Nephron (organoid): ENCODE results near the gene SLC38A8.

Experiments
- H3K27ac Mint-ChIP-seq, 3 experiments: 2 replicates each; pipeline ENCODE4 v1.8.0; 2020; ENCODE audit warnings: mixed read lengths in 3 of 3, mild to moderate bottlenecking in 2 of 3, moderate library complexity in 1 of 3
- H3K27me3 Mint-ChIP-seq: 2 replicates; pipeline ENCODE4 v1.8.0; 2021; ENCODE audit warnings: low read depth, mild to moderate bottlenecking, moderate library complexity, mixed read lengths
- H3K36me3 Mint-ChIP-seq: 2 replicates; pipeline ENCODE4 v1.8.0; 2020; ENCODE audit warnings: low read depth, mixed read lengths
- H3K4me1 Mint-ChIP-seq: 2 replicates; pipeline ENCODE4 v1.8.0; 2020; ENCODE audit warnings: mixed read lengths
- H3K4me3 Mint-ChIP-seq, 3 experiments: 2 replicates each; pipeline ENCODE4 v1.8.0; 2020; ENCODE audit warnings: mild to moderate bottlenecking in 3 of 3, mixed read lengths in 3 of 3, moderate library complexity in 2 of 3
- H3K9me3 Mint-ChIP-seq: 2 replicates; pipeline ENCODE4 v1.8.0; 2020; ENCODE audit warnings: mixed read lengths
- TF ChIP-seq, protein P1 (sequence below), 3 experiments: fragments of 200-600 bp; sonication (generic); IDR thresholded peaks; one replicate each; pipeline ENCODE4 v1.5.0; 2021; ENCODE audit warnings: antibody characterized with exemption in 3 of 3; ENCODE audit not compliant: unreplicated experiment in 3 of 3

Gene SLC38A8

DNA sequence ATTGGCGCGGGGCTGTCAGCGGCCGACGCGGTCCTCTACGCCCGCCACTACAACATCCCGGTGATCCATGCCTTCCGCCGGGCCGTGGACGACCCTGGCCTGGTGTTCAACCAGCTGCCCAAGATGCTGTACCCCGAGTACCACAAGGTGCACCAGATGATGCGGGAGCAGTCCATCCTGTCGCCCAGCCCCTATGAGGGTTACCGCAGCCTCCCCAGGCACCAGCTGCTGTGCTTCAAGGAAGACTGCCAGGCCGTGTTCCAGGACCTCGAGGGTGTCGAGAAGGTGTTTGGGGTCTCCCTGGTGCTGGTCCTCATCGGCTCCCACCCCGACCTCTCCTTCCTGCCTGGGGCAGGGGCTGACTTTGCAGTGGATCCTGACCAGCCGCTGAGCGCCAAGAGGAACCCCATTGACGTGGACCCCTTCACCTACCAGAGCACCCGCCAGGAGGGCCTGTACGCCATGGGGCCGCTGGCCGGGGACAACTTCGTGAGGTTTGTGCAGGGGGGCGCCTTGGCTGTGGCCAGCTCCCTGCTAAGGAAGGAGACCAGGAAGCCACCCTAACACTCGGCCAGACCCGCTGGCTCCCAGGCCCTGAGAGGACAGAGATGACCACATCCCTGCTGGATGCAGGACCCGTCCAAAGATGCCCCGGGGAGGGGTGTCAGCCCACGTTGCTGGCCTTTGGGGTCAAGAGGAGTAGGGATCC, 77.0 kb downstream of the SLC38A8 start:
- no peak overlapping the region for H3K4me3 Mint-ChIP-seq
- H3K36me3 Mint-ChIP-seq: no peaks in the 10 kb centered on the region
- TF ChIP-seq, protein P1, sequence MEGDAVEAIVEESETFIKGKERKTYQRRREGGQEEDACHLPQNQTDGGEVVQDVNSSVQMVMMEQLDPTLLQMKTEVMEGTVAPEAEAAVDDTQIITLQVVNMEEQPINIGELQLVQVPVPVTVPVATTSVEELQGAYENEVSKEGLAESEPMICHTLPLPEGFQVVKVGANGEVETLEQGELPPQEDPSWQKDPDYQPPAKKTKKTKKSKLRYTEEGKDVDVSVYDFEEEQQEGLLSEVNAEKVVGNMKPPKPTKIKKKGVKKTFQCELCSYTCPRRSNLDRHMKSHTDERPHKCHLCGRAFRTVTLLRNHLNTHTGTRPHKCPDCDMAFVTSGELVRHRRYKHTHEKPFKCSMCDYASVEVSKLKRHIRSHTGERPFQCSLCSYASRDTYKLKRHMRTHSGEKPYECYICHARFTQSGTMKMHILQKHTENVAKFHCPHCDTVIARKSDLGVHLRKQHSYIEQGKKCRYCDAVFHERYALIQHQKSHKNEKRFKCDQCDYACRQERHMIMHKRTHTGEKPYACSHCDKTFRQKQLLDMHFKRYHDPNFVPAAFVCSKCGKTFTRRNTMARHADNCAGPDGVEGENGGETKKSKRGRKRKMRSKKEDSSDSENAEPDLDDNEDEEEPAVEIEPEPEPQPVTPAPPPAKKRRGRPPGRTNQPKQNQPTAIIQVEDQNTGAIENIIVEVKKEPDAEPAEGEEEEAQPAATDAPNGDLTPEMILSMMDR (IDR thresholded peaks at IDR 0.05; ENCODE audit: unreplicated experiment in 3 of 3): no peak
- no peaks in the 10 kb centered on the region for H3K9me3 Mint-ChIP-seq
- peaks cover 29% of the 10 kb centered on the region for H3K27me3 Mint-ChIP-seq
- H3K4me1 Mint-ChIP-seq: no peaks in the 10 kb centered on the region
- no peak overlapping the region for H3K27ac Mint-ChIP-seq

DNA sequence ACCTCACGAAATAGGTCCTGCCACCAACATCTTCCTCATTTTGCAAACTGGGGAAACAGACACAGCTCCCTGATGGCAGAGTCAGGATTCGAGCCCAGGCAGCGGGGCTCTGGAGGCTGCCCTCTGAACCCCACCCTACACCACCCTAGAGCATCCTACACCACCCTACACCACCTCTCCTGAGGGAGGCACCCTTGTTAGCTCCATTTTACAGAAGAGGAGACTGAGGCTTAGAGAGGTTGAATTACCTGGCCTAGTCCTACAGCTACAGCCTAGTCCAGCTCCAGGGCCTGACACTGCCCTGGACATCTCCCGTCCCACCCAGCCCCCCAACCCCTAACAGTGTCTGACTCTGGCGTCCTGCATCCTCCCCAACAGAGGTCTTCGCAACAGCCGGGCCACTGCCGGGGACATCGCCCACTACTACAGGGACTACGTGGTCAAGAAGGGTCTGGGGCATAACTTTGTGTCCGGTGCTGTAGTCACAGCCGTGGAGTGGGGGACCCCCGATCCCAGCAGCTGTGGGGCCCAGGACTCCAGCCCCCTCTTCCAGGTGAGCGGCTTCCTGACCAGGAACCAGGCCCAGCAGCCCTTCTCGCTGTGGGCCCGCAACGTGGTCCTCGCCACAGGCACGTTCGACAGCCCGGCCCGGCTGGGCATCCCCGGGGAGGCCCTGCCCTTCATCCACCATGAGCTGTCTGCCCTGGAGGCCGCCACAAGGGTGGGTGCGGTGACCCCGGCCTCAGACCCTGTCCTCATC, 77.7 kb downstream of the SLC38A8 start:
- Mint-ChIP-seq H3K27me3 (peaks cover 21% of the 10 kb centered on the region), H3K27ac (no peak overlapping the region), H3K4me1 (no peaks in the 10 kb centered on the region), H3K36me3 (no peaks in the 10 kb centered on the region), H3K9me3 (no peaks in the 10 kb centered on the region), H3K4me3 (no peak overlapping the region)
- TF ChIP-seq, protein P1 (IDR thresholded peaks at IDR 0.05; ENCODE audit: unreplicated experiment in 3 of 3): no peak

DNA sequence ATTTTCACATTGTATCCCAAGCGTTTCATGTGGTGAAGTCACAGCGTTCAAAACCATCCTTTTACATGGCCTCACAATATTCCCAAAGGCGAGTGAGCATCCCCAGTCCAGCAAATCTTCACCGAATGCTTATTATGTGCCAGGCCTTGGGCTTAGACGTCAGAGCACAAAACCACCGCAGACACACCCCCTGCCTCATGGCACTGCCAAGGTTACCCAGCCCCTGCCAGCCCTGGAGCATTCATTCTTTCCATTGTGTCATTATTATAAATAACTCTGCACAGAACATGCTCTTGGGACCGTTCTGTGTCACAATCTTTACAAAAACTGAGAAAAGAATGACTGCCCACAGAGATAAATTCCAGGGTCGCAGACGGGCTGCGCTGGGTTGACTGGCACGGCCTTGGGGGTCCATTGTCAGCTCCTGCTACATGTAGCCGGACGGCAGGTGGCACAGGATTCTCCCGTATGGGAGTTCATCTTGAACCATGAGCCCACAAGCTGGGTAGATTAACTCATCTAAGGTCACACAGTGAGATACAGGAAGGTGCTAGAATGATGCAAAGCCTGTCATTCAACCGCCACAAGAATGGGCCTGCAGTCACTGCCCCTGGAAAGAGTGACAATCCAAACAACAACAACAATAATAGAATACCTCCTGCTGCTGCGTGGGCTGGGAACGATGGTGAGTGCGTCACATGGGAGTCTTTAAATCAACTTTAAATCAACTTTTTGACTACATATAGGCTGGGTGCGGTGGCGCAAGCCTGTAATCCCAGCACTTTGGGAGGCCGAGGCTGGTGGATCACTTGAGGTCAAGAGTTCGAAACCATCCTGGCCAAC, 79.1 kb downstream of the SLC38A8 start:
- Mint-ChIP-seq H3K4me3 (no peak overlapping the region), H3K27me3 (peaks cover 13% of the 10 kb centered on the region), H3K4me1 (peaks cover 3% of the 10 kb centered on the region), H3K9me3 (no peaks in the 10 kb centered on the region), H3K36me3 (no peaks in the 10 kb centered on the region), H3K27ac (no peak overlapping the region)
- TF ChIP-seq, protein P1 (IDR thresholded peaks at IDR 0.05; ENCODE audit: unreplicated experiment in 3 of 3): no peak

GRCh38 chr16:83961591-83961990, 81.0 kb downstream of the SLC38A8 start:
- no peak overlapping the region for H3K4me3 Mint-ChIP-seq
- H3K9me3 Mint-ChIP-seq: no peaks in the 10 kb centered on the region
- TF ChIP-seq, protein P1 (IDR thresholded peaks at IDR 0.05; ENCODE audit: unreplicated experiment in 3 of 3): no peak
- H3K4me1 Mint-ChIP-seq: peaks cover 7% of the 10 kb centered on the region
- peaks cover 11% of the 10 kb centered on the region for H3K27me3 Mint-ChIP-seq
- no peaks in the 10 kb centered on the region for H3K36me3 Mint-ChIP-seq
- H3K27ac Mint-ChIP-seq: no peak overlapping the region

- Mint-ChIP-seq H3K36me3 (no peaks in the 10 kb centered on the region), H3K9me3 (no peaks in the 10 kb centered on the region), H3K4me3 (no peak overlapping the region), H3K4me1 (peaks cover 7% of the 10 kb centered on the region), H3K27ac (no peak overlapping the region), H3K27me3 (peaks cover 13% of the 10 kb centered on the region)
- TF ChIP-seq, protein P1 (IDR thresholded peaks at IDR 0.05; ENCODE audit: unreplicated experiment in 3 of 3): no peak
Measured at GRCh38 chr16:83960521-83961249, 81.9 kb downstream of the SLC38A8 start.
